Testis (tissue), 2 donors: ENCODE data around the gene GSTT2.

Experiments
- CTCF ChIP-seq, 3 experiments: fragments of 450-650 bp in 2 of 3; fragments of 200-600 bp in 1 of 3; sonication (generic) in 1 of 3; IDR thresholded peaks; one replicate each; pipeline ENCODE4 v1.5.1; 2016 to 2019; ENCODE audit warnings: antibody characterized with exemption in 3 of 3, mild to moderate bottlenecking in 2 of 3, moderate library complexity in 1 of 3
- POLR2A ChIP-seq: fragments of 450-650 bp; IDR thresholded peaks from one replicate; pipeline ENCODE4 v1.6.1; 2017; ENCODE audit warnings: antibody characterized with exemption, mild to moderate bottlenecking, moderate library complexity

GRCh38 chr22:24001314-24001713 lies 21.4 kb downstream of the GSTT2 start:
- TF ChIP-seq CTCF (IDR thresholded peaks at IDR 0.05): no peak
- no peak for TF ChIP-seq POLR2A
